Amniotic stem cell (primary cell): Measurements from ENCODE around the gene STUM.

Experiments
- DNase-seq: peaks from one replicate; lab custom pipeline; 2025; lab: John Stamatoyannopoulos, UW

Gene STUM

GRCh38 chr1:226640321-226641136 lies 92.0 kb downstream of the STUM start:
- DNase-seq = no peak

- DNase-seq = no peak
Measured at GRCh38 chr1:226641671-226642231, 93.2 kb downstream of the STUM start.

- no peak for DNase-seq
Measured at GRCh38 chr1:226642421-226642820, 93.9 kb downstream of the STUM start.

GRCh38 chr1:226643177-226643576 lies 94.6 kb downstream of the STUM start:
- no peak for DNase-seq

- DNase-seq = no peak
Measured at GRCh38 chr1:226643611-226644540, 95.3 kb downstream of the STUM start.

GRCh38 chr1:226644541-226645176 lies 96.1 kb downstream of the STUM start:
- DNase-seq = no peak

- DNase-seq = no peak
Measured at GRCh38 chr1:226645279-226645976, 96.9 kb downstream of the STUM start.

- no peak for DNase-seq
Measured at GRCh38 chr1:226646026-226646869, 97.7 kb downstream of the STUM start.

GRCh38 chr1:226646870-226647449 lies 98.4 kb downstream of the STUM start:
- DNase-seq = no peak

- DNase-seq = no peak
Measured at GRCh38 chr1:226647719-226648118, 99.2 kb downstream of the STUM start.

GRCh38 chr1:226648421-226648820 lies 99.9 kb downstream of the STUM start:
- DNase-seq = no peak

GRCh38 chr1:226649244-226649643 lies 100.7 kb downstream of the STUM start:
- no peak for DNase-seq

GRCh38 chr1:226649780-226650179 lies 101.2 kb downstream of the STUM start:
- DNase-seq = no peak

- DNase-seq = no peak
Measured at GRCh38 chr1:226650236-226650841, 101.8 kb downstream of the STUM start.

- no peak for DNase-seq
Measured at GRCh38 chr1:226651041-226651731, 102.6 kb downstream of the STUM start.

GRCh38 chr1:226651732-226652105 lies 103.2 kb downstream of the STUM start:
- DNase-seq = no peak

- no peak for DNase-seq
Measured at GRCh38 chr1:226652613-226653012, 104.0 kb downstream of the STUM start.

GRCh38 chr1:226653311-226653921 lies 104.9 kb downstream of the STUM start:
- DNase-seq = no peak
